Activated T-cell treated with anti-CD3 and anti-CD28 coated beads, Interleukin-2, amount 50 U/mL, for 4 hours (primary cell): Measurements from ENCODE around the gene RGL3. TPM values are rescaled to one million over a fixed set of nuclear protein-coding genes. Genes with fewer than 3 reads are reported as not detected.

ENCODE experiments used
- ATAC-seq, 2 donors: fragments of 200-7000 bp; cut with Tn5 transposase; one replicate each; pipeline ENCODE4 v1.10.0; 2021
- DNase-seq: peaks from one replicate; pipeline ENCODE4 v3.0.0-alpha.2; 2020
- H3K27me3 Mint-ChIP-seq: one replicate; pipeline ENCODE4 v1.8.0; 2021; ENCODE audit warnings: low read depth, mixed read lengths
- H3K36me3 Mint-ChIP-seq: one replicate; pipeline ENCODE4 v1.8.0; 2022; ENCODE audit warnings: mixed read lengths; ENCODE audit not compliant: insufficient read depth
- H3K4me1 Mint-ChIP-seq: one replicate; pipeline ENCODE4 v1.8.0; 2021; ENCODE audit warnings: low read depth, mixed read lengths
- H3K4me3 Mint-ChIP-seq: one replicate; pipeline ENCODE4 v1.8.0; 2021; ENCODE audit warnings: mild to moderate bottlenecking, moderate library complexity, mixed read lengths
- H3K9me3 Mint-ChIP-seq: one replicate; pipeline ENCODE4 v1.8.0; 2021; ENCODE audit warnings: mixed read lengths
- total RNA-seq, 3 donors: library from RNA; stranded (reverse); gene quantifications; one replicate each; pipeline ENCODE4 v1.2.1, GENCODE V29; 2021

The RGL3 gene
- total RNA-seq, 3 donors from 2014 or later, result 0.29 to 0.51 TPM; not detected in 1

DNA sequence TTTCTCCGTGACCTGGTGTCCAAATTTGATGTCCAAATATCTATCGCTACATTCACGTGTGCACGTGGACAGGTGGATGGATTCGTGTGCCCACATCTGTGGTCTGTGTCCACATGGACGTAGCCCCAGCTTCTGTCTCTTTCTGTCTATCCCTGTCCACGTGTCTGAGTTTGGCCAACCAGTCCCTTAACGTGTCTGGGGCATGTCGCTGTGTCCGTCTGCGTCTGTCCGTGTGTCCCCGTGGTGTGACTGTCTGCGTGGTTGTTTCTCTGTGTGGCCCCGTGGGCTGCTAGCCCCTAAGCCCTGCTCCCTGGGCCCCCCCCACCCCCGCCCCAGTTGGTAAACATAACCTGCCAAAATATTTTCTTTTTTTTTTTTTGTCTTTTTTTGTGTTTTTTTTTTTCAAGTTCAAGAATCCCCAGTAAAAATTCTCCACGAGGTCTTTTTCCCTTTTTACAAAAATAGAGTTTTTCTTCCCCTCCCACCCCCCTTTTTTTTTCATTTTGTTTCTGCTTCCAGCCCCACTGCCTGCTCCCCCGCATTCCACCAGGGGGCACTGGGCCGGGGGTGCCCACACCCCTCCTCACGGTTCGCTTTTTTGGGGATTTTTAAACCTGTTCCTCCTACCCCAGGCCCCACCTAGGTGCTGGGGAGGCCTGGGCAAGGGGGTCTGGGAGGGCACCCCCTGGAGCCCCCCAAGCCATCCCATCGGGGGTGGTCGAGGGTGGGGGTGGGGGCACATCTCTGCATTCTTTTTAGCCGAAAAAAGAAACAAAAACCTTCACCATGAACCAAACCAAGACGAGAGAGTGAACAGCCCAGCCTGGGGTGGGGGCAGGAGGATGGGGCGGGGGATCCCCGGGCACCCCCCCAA, 34.6 kb upstream of the RGL3 start:
- peaks cover 4% of the 10 kb centered on the region for H3K36me3 Mint-ChIP-seq
- ATAC-seq, result peak; percentile 42 to 43
- H3K4me3 Mint-ChIP-seq, result no peak overlapping the region
- no peaks in the 10 kb centered on the region for H3K27me3 Mint-ChIP-seq
- H3K9me3 Mint-ChIP-seq, result no peaks in the 10 kb centered on the region
- no peaks in the 10 kb centered on the region for H3K4me1 Mint-ChIP-seq
- DNase-seq, result no peak

DNA sequence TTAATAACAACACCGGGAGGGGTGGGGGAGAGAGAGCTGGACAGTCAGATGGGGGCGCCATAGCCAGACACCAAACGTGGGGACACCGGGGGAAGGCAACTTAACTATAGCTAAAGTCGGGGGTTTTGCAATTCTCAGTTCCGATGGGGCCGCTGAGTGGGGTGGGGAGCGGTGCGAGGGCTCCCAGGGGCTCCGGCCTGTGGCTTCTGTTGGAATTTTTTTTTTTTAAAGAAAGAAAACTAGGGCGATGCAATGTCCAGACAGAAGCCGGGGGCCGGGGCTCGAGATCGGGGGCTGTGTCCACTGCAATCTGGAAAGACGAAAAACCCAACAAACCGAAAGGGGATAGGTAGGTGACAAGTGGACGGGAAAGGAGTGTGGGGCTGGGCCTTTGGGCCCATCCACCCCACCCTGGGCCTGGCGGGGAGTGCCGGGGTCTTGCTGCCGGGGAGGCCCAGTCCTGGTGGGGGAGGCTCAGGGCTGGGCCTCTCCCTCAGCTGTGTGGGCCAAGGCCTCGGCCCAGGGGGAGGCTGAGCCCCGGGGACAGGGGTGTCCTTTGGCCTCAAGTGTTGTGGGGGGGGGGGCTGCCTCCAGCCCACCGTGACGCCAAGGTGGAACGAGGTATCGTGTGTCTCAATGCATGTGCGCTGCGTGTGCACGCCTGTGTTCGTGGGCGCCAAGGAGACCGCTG, 33.7 kb upstream of the RGL3 start:
- no peaks in the 10 kb centered on the region for H3K27me3 Mint-ChIP-seq
- H3K36me3 Mint-ChIP-seq, result peaks cover 4% of the 10 kb centered on the region

DNA sequence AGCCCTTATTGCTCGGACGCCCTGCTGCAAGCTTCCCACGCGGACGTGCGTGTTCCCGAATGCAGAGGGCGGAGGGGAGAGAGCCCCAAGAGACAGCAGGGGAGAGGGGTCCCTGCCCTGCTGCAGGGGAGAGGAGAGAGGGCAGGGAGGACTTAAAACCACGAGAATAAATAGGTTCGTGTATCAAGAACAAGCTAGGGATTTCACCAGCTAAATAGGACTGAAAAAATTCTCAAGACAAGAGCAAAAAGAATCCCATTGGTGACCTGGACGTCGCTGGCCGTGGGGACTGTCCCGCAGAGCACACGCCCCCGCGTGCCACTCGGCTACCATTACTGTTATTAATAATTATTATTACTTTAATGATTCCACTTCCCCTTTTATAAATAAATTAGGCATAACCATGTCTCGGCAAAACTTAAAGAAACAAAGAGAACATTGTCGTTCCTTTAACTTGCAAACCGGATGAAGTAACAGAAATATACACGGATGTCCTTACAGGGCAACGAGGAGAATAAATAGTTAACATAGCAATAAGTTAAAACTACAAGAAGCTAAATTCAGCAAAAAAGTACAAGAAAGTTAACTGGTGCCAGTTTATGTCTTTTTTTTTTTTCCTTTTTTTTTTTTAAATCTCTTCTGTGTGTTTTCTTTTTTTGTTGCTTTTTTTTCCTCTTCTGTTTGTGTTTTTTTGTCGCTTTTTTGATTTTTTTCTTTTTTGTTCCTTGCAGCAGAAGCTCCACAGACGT, 32.9 kb upstream of the RGL3 start:
- no peaks in the 10 kb centered on the region for H3K9me3 Mint-ChIP-seq
- H3K4me1 Mint-ChIP-seq, result no peaks in the 10 kb centered on the region
- no peak overlapping the region for H3K4me3 Mint-ChIP-seq
- peaks cover 4% of the 10 kb centered on the region for H3K36me3 Mint-ChIP-seq
- H3K27me3 Mint-ChIP-seq, result no peaks in the 10 kb centered on the region
- no peak for DNase-seq
- ATAC-seq, result no peak

More for the DNA sequence above, 33.7 kb upstream of the RGL3 start:
- H3K4me3 Mint-ChIP-seq, result no peak overlapping the region
- no peak for DNase-seq
- no peaks in the 10 kb centered on the region for H3K4me1 Mint-ChIP-seq
- no peak for ATAC-seq
- H3K9me3 Mint-ChIP-seq, result no peaks in the 10 kb centered on the region

DNA sequence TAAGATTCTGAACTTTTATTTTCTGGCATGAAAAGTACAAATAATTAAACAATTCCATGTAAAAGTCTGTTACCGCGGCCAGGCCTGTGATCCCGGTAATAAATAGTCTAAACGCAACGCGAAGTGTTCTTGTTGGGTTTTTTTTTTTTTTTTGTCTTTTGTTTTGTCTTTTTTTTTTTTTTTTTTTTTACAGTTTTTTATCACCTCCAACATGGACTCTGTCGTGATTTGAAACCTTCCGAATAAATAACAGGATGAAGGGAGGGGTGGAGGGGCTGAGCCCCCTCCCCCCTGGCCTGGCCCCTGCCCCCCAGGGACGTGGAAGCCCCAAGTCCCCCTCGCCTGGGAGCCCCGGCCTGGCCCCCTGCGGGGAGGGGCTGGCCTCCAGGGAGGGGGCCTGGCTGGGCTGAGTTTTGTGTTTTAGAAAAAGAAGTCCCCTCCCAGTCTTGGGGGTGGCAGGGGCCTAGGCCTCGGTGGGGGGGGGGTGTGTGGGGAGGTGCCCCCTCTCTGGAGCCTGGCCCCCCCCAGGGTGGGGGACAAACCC, 32.3 kb upstream of the RGL3 start:
- peaks cover 4% of the 10 kb centered on the region for H3K36me3 Mint-ChIP-seq
- H3K27me3 Mint-ChIP-seq, result no peaks in the 10 kb centered on the region
- no peak for ATAC-seq
- no peaks in the 10 kb centered on the region for H3K4me1 Mint-ChIP-seq
- DNase-seq, result no peak
- H3K9me3 Mint-ChIP-seq, result no peaks in the 10 kb centered on the region
- no peak overlapping the region for H3K4me3 Mint-ChIP-seq

DNA sequence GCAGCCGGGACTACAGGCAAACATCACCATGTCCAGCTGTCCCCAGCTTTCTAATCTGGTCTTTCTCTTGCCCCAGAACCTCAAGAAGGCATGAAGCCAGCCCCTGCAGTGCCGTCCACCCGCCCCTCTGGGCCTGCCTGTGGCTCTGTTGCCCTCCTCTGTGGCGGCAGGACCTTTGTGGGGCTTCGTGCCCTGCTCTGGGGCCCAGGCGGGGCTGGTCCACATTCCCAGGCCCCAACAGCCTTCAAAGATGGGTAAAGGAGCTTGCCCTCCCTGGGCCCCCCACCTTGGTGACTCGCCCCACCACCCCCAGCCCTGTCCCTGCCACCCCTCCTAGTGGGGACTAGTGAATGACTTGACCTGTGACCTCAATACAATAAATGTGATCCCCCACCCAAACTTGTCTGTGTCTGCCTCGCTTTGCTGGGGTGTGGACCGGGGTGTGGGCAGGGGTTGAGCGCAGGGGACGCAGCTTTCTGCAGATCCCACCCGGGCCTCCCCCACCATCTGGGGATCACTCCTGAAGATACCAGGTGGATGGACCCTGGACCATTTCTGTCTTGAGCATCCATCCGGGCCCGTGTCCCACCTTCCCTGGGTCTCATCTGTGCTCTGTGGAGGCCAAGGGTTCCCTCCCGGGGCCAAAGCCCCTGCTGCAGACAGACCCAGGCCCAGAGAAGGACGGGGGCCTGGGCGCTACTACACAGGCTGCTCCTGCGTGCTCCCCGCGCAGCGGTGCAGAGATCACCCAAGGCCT, 31.6 kb upstream of the RGL3 start:
- Mint-ChIP-seq H3K9me3 (no peaks in the 10 kb centered on the region), H3K27me3 (no peaks in the 10 kb centered on the region)

DNA sequence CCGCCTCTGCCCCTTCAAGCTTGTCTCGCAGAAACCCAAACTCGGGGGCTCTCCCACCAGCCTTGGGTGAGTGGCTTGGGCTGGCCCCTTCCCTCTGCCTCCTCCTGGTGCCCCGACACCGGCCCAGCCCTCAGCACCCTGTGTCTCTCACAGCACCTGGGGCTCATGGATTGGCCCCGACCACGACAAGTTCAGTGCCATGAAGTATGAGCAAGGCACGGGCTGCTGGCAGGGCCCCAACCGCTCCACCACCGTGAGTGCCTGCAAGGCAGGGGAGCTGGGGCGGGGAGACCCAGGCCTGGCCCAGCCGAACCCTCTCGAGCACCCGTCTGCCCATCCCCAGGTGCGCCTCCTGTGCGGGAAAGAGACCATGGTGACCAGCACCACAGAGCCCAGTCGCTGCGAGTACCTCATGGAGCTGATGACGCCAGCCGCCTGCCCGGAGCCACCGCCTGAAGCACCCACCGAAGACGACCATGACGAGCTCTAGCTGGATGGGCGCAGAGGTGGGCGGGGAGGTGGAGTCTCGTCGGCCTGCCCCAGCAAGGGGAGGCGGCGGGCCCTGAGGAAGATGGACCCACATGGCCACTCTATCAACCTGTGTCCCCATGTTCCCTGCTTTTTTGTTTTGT, 29.9 kb upstream of the RGL3 start:
- Mint-ChIP-seq H3K4me1 (no peaks in the 10 kb centered on the region), H3K36me3 (peaks cover 4% of the 10 kb centered on the region), H3K27me3 (no peaks in the 10 kb centered on the region), H3K4me3 (no peak overlapping the region), H3K9me3 (no peaks in the 10 kb centered on the region)
- DNase-seq (no peak), ATAC-seq (no peak)

More for the DNA sequence above, 31.6 kb upstream of the RGL3 start:
- no peak for ATAC-seq
- Mint-ChIP-seq H3K36me3 (peaks cover 4% of the 10 kb centered on the region), H3K4me3 (no peak overlapping the region), H3K4me1 (no peaks in the 10 kb centered on the region)
- DNase-seq, result no peak

DNA sequence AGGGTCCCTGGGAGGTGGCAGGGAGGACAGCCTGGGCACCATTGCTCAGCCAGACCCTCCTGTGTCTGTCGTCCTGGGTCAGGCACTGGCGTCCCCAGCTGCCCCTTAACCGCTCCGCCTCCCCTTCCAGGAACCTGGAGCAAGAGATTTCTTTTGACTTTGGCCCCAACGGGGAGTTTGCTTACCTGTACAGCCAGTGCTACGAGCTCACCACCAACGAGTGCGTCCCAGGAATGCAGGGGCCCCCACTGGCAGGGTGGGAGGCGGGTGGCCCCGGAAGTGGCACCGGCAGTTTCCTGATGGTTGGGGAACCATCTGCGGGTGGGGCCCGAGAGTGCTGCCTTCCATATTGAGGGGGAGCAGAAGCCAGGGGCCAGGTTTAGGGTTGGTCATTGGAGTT, 29.3 kb upstream of the RGL3 start:
- H3K4me3 Mint-ChIP-seq, result no peak overlapping the region
- no peaks in the 10 kb centered on the region for H3K4me1 Mint-ChIP-seq
- DNase-seq (no peak), ATAC-seq (no peak)
- H3K27me3 Mint-ChIP-seq, result no peaks in the 10 kb centered on the region
- H3K9me3 Mint-ChIP-seq, result no peaks in the 10 kb centered on the region
- H3K36me3 Mint-ChIP-seq, result peaks cover 4% of the 10 kb centered on the region

DNA sequence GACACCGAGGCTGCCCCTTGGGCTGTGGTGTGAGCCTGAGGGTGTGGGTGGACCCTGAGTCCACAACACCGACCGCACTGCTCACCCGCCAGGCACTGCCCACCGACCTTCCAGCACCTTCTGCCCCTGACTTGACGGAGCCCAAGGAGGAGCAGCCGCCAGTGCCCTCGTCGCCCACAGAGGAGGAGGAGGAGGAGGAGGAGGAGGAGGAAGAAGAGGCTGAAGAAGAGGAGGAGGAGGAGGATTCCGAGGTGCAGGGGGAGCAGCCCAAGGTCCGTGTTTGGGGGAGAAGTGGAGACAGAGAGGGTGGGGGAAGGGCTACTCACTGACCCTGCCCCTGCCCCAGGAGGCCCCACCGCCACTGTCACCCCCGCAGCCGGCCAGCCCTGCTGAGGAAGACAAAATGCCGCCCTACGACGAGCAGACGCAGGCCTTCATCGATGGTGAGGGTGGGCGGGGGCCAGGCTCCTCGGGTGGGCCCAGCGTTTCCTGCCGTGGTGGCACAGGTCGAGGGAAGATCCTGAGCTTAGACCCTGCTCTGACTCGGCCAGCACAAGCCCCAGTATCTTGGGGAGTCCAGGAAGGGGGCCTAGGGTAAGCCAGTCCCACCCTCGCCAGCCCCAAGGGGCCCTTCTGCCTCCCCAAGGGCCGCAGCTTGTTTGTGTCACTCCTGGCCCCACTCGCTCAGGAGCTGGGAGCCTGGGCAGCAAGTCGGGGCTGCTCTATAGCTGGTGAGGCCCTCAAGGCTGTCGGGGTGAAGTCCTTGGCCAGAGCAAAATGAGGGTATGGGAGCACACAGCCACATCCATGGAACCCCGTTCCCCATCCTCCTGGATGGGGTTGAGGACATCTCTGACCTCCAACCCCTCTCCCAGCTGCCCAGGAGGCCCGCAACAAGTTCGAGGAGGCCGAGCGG, 28.5 kb upstream of the RGL3 start:
- H3K4me3 Mint-ChIP-seq, result no peak overlapping the region
- peaks cover 4% of the 10 kb centered on the region for H3K36me3 Mint-ChIP-seq

DNA sequence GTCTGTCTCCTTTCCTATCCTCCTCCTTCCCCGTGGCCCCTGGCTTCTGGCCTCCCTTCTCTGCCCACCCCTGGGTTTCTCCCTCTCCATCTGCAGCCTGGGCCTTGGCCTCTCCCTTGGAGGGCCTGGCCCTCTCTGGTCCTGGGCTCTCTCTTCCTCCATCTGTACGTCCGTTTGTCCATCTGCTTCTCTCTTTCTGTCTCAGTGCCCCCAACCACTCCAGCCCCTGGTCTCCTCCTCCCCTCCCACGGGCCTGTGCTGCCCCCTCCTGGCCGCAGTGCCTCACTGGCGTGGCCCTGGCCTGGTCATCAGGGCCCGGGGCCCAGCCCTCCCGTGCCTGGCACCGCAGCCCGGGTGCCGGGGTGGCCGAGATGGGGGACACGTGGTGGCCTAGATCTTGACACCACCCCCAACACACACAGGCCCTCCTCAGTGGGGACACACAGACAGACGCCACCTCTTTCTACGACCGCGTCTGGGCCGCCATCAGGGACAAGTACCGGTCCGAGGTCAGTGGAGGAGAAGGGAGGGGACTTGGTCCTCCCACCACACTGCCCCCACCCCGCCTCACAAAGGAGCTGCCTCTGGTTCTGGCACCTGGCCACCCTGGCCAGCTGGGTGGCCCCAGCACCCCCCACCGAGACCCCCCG, 27.7 kb upstream of the RGL3 start:
- Mint-ChIP-seq H3K4me1 (peaks cover 2% of the 10 kb centered on the region), H3K27me3 (no peaks in the 10 kb centered on the region), H3K9me3 (no peaks in the 10 kb centered on the region), H3K36me3 (peaks cover 9% of the 10 kb centered on the region), H3K4me3 (no peak overlapping the region)
- ATAC-seq (peak; percentile 53 to 75), DNase-seq (peak; percentile 44)

More for the DNA sequence above, 28.5 kb upstream of the RGL3 start:
- ATAC-seq (no peak), DNase-seq (no peak)
- no peaks in the 10 kb centered on the region for H3K4me1 Mint-ChIP-seq
- no peaks in the 10 kb centered on the region for H3K9me3 Mint-ChIP-seq
- no peaks in the 10 kb centered on the region for H3K27me3 Mint-ChIP-seq

DNA sequence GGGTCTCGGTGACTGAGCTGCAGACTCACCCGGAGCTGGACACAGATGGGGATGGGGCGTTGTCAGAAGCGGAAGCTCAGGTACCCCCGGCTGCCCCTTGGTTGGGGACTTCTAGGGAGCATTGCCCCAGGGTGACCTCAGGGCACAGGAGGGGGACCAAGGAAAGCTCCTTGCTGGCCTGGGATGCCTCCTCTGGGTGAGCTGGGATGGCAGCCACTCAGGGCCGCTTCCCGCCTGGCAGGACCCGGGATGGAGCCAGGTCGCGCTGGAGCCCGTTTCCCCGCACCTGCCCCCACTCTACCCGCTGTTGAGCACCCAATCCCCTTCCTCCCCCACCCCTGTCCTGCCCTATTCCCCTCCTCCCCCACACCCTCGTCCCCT, 27.1 kb upstream of the RGL3 start:
- Mint-ChIP-seq H3K4me3 (no peak overlapping the region), H3K4me1 (peaks cover 2% of the 10 kb centered on the region), H3K9me3 (no peaks in the 10 kb centered on the region), H3K27me3 (no peaks in the 10 kb centered on the region), H3K36me3 (peaks cover 9% of the 10 kb centered on the region)
- ATAC-seq, result no peak
- DNase-seq, result no peak

DNA sequence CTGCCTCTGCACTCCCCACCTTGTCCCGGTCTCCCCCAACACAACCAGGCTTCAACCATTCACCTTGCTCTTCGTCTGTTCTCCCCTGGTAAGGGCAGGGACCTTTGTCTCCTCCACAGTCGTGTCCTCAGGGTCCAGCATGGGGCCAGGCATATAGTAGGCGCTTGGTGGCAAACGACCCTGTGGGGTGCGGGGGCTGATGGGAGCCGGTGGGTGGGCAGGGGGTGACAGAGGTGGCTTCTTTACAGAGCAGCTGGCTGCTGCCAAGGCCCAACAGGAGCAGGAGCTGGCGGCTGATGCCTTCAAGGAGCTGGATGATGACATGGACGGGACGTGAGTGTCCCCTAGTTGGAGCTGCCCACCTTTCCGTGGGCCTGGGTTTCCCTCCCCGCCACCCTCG, 26.0 kb upstream of the RGL3 start:
- no peaks in the 10 kb centered on the region for H3K9me3 Mint-ChIP-seq
- DNase-seq (no peak), ATAC-seq (no peak)
- H3K4me3 Mint-ChIP-seq, result no peak overlapping the region
- H3K4me1 Mint-ChIP-seq, result peaks cover 2% of the 10 kb centered on the region
- H3K36me3 Mint-ChIP-seq, result peaks cover 13% of the 10 kb centered on the region
- H3K27me3 Mint-ChIP-seq, result no peaks in the 10 kb centered on the region

DNA sequence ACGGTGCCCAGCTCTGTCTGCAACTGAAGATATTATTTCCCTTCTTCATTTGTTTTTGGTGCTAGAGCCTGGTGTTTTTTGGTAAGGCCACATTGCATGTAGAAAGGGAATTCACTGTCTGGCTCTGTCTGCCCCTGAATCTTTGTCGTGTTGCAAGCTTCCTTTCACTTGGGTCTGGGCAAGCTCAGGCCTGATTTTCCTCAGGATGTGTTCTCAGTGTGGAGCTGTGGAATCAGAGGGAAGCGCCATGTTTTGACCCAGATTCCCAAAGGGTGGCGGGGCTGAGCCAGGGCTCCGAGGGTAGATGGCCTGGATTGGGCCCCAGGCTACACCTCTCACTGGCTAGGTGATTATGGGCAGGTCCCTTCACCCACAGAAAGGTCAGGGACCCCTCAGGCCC, 24.9 kb upstream of the RGL3 start:
- DNase-seq (no peak), ATAC-seq (no peak)
- no peak overlapping the region for H3K4me3 Mint-ChIP-seq
- no peaks in the 10 kb centered on the region for H3K9me3 Mint-ChIP-seq
- H3K36me3 Mint-ChIP-seq, result peaks cover 13% of the 10 kb centered on the region
- H3K27me3 Mint-ChIP-seq, result no peaks in the 10 kb centered on the region
- peaks cover 2% of the 10 kb centered on the region for H3K4me1 Mint-ChIP-seq
